Activated CD8-positive, alpha-beta memory T cell treated with anti-CD3 and anti-CD28 coated beads, Interleukin-2, amount 50 U/mL, for 4 hours (primary cell): ENCODE data around the gene MTHFSD.

Experiments used
- DNase-seq: peaks from one replicate; pipeline ENCODE4 v3.0.0-alpha.2; 2020

MTHFSD gene

DNA sequence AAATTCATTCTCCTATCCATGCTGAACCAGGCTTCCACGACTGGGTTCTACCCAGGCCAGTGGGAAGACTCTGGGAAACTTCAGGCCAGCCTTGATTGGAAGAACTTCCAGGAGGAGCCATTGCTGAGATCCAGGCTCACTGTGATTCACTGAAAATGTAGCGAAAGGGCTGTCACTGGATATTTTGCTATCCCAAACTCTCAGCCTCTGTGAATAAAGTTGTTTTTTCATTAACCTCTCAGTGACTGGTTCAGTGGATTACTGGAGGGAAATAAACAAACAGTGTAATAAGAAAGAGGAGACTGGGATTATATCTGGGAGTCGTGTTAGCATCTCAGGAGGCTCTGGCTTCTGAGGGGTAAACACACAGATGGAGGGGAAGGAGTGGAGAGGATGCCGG is 26.4 kb upstream of the MTHFSD start:
- DNase-seq, result no peak

DNA sequence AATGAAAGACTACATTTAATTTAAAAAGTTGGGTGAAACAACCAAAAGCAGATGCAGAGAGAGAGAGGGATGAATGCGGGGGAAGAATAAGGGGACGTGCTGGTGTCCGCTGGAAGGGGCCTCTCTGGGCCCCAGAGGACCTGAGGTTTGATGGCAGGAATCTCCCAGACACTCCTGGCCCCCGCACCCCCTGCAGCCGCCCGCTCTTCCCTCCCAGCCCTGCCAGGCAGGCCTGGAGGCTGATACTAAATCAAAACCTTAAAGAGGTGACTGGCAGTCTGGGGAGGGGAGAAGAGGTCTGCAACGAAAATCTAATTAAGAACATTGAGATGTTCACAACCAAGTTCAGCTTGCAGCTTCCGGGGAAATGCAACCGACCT is 25.7 kb upstream of the MTHFSD start:
- no peak for DNase-seq

DNA sequence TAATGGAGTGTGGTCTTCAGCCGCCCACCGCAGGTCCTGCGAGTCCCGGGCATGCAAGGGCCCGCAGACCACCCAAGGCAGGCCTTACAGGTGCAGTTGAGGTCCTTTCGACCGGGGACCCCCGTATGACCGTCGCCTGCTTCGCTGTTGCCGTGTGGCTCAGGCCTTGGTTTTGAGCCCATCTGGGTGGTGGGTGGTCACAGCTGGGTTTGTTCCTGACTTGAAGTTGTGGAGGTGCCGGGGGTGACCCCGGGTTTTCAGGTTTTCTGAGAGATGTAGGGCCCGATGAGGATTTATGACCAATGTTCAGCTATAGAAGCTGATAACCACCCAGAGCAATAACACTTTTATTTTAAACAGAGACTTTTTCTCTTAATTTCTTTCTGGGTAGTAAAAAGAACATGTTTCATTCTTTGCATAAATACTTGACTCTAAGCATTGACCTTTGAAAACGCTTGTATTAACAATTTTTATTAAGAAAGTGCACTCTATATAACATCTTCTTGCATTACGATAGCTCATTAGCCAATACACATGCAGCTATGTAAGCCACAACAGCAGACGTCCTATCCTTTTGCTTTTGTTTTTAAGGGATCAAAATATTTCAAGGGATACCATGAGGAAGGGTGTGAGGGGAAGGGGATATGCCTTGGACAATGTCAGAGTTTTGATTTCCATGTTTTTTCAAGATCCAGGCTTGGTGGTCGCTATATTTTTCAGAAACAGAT is 25.2 kb upstream of the MTHFSD start:
- DNase-seq, result no peak

DNA sequence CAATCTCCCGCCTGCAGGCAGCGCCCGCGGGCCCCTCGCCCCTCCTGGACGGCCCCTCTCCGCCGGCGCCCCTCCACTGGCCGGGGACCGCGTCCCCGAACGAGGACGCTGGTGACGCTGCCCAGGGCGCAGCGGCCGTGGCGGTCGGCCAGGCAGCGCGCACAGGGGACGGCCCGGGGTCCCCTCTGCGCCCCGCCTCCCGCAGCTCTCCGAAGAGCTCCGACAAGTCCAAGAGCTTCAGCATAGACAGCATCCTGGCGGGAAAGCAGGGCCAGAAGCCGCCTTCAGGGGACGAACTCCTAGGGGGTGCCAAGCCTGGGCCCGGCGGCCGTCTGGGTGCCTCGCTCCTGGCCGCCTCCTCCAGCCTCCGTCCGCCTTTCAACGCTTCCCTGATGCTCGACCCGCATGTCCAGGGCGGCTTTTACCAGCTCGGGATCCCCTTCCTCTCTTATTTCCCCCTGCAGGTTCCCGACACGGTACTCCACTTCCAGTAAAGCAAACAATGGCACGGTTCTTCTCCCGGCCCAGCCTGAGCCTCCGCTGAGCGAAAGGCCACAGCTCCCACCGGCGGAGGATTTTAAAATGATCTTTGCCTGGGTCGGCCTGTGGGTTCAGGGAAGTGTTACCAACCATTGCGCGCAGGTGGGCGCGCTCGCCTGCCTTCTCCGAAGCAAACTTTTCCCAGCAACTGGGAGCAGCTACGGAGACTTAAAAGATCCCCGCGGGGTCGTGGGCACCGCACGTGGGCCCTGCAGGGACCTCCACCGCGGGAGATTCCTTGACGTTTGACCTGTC is 24.4 kb upstream of the MTHFSD start:
- DNase-seq, result no peak

DNA sequence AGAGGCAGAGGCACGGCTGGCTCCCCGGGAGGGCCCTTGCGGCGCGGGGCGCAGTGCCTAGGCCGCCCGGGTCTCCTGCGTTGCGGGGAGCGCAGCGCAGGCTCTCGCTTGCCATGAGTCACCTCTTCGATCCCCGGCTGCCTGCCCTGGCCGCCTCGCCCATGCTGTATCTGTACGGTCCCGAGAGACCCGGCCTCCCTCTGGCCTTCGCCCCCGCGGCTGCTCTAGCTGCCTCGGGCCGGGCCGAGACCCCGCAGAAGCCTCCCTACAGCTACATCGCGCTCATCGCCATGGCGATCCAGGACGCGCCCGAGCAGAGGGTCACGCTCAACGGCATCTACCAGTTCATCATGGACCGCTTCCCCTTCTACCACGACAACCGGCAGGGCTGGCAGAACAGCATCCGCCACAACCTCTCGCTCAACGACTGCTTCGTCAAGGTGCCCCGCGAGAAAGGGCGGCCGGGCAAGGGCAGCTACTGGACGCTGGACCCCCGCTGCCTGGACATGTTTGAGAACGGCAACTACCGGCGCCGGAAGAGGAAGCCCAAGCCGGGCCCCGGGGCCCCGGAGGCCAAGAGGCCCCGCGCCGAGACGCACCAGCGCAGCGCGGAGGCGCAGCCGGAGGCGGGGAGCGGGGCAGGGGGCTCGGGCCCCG is 23.7 kb upstream of the MTHFSD start:
- no peak for DNase-seq

DNA sequence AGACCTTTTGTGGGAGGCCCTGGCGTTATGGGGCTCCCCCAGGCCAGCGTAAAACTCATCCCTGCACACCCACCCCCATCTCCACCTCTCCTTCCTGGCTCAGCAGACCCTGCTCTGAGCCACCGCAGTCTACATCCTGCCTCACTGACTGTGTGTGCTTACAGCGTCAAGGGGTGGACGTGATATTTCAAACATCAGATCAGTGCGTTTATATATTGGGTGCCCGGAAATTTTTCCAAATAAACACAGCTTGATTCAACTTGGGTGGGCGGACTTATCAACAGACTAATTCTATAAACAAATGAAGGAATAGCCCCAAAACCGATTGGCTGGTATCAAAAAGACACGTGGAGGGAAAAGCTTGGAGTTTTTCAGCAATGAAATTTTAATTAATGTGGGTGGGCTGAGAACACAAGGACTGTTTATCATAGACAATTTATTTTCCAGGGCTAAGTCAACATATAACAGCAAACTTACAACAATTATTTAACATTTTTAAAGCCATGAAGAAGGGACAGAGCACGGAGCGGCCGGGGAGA is 23.1 kb upstream of the MTHFSD start, which contains the start of gene FOXL1:
FOXL1 (plus strand) TSS at position 489 of the 539 bp plus-strand sequence. CDS start 175 bp downstream, outside the sequence.
- DNase-seq, result no peak

DNA sequence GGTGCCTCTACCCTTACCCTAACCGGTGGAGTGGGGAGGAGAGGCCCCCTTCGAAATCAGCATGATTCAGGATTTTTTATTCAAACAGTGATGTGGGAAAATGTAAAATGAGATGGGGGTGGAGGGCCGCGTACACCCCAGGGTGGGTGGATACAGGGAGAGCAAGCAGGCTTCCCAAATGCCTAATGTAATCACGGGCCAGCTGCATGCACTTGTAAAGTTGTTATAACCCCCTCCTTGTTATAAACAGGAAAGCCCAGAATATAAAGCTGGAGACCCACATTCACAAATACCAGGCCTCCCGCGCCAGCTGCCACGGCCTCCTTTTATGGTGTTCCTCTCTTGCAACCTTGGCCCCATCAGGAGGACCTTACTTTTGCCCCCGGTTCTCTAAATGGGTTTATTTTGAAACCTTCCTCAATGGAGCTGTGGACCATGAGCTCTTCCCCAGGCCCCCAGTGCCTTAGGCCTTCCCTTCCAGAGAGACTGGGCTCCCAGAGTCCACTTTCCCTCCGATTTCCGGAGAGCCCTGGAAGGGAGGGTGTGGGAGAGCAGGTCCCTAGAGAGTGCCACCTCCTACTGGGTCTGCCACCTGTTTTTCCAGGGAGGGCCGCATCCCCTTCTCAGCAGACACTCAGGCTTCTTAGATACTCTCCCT is 22.4 kb upstream of the MTHFSD start:
- no peak for DNase-seq

DNA sequence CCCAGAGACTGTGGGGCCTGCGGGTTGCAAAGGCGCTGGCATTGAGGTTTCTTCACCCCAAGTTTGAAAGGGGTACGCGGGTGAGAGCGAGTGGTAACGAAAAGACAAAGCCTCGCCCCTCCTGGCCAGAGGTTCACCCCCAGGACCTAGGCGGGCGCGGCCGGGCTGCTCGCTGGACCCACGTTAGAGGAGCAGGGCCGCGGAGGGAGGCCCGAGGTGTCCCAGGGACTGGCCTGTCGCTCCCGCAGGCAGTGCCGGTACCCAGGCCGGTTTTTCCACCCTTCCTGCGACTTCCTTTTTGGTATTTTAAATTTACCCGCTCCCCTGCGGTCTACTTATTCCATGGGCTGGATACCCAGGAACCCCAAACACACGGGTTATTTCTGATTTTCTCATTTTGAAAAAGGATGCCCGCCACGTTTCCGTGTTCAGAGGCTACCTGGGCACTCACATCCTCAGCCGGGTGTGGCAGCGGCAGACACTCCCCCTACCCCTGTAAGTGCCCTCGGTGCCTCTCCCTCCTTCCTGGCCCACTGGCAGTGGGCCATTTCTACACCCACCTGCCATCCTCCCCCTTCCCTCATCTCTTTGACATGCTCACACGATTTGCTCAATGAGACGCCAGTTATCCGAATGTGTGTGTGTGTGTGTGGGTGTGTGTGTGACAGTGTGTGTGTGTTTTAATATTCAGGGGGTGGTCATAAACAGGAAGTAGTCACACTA is 21.7 kb upstream of the MTHFSD start:
- DNase-seq, result no peak

DNA sequence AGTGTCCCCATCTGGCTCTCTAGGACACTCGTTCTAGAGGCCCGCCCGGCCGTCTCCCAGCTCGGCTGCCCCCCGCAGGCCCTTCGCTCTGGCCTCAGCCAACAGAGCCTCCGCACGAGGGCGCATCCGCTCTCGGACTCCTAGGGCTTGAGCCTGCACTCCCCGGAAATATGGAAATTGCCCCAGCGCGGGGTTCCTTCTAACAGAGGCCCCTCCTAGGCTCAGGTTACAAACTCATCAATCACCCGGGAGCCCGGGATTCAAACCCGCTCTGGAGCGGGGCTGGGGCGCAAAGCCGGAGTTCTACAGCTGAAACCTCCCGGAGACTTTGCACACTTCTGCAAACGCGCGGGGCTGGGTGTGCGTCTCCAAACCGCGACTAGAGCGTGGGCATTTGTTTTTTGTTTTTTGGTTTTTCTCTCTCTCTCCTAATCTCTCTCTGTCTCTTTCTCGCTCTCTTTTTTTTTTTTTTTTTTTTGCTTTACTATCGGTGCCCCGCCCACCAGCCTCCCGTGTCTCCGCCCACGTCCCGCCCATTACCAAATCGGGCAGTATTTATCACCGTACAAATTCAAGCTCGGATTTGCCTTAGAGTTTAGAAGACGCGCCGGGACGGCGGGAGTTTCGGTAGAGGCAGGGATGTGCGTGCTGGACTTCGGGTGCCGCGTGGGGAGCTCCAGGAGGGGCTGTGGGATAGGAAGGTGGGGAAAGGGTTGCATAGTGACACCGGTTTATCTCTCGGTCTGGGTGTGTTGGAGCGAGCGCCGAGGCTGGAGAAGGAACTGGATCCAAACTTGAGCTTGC is 20.9 kb upstream of the MTHFSD start:
- no peak for DNase-seq

DNA sequence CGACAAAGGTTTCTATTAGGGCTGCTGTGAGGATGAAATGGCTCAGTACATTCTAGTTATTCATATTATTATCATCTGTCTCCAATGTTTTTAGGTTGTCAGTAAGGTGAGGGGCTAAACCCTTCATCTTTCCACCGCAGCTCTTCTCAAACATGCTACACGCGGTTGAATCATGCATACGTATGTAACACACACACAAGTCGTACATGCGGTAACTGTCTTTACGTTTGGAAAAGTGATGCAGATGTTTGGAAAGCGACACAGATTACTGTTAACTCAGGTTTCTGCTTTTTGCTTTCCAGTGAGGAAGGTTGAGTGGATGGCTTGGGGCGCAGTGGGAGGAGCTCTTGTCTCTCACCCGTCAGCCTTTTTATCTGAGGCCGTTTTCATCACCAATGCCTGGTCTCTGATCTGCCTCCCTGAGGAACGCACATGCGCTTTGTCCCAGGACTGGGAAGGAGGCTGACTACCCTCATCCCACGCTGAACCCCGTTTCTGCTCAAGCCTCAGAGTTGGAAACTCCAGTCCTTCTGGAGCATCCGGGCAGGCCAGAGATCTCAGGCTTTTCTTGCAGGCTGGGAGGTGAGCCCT is 20.2 kb upstream of the MTHFSD start:
- DNase-seq, result no peak

DNA sequence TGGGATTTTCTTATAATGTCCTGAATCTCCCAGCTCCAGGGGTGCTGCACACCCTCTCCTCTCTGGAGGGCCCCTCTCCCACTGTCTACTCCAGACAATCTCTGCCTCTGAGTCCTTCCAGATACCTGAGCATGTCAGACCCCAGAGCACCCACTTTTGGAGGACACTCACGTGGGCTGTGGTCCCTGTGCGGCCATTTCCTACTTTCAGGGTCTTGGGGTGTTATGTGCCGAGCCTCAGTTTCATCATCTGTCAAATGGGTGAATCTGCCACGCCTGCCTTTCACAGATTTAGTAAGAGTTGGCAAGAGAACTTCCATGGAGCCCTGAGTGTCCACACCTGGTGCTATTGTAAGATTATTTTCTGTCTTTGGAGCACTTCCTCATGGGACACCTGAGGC is 19.6 kb upstream of the MTHFSD start:
- DNase-seq, result no peak

DNA sequence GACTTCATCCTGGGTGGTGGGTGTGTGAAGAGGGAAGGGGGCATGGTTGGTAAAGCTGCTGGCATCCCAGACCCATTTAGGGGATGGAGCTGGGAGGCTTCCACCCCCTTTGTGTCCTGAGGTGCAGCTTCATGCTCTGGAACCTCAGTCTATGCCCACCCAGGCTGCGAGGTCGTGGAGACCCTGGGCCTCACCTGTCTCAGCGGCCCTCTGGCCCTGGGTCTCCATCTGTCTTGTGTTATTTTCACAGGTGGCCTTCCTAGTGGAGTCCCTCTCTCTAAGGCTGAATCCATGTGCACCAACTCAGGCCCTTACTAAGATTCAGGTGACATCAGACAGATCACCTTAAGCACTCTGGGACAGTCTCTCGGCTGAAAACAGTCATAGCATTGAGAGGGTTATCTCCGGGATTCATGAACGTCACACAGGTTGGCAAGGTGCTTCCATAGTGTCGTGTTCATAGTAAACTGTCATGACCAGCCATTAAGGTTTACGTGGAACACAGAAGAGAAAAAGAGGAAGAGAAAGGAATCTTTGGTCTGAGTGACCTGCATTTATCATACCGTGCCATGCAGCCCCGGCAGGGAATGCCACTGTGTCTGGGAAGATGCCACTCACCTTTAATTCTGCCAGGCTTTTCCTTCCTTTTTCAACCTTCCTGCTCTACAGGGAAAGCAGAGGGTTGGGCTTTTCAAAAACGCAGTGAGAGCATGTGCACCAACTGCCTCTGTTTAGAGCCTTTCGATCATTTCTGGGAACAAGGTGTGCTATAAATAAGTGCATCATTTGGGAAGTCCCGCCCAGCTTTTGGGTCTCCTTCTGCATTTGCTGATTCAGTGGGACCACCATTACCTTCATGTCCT is 18.8 kb upstream of the MTHFSD start:
- DNase-seq, result no peak

DNA sequence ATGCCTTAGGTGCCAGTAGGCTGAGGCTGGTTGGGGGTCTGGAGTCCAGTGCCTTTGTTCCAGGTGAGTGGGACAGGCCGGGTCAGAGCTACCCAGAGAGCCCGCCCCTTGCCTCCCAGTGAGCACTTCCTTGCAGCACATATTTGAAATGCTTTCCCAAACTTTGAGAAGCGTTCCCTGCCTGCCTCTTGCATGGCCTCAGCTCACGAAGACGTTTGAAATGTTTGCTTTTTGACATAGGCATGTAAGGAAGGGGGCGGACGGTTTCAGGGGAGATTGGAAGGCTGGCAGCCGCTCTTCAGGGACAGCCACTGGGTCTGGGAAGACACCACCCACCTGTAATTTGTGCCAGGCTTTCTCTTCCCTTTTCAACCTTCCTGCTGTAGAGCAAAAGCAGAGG is 18.2 kb upstream of the MTHFSD start:
- DNase-seq, result no peak

DNA sequence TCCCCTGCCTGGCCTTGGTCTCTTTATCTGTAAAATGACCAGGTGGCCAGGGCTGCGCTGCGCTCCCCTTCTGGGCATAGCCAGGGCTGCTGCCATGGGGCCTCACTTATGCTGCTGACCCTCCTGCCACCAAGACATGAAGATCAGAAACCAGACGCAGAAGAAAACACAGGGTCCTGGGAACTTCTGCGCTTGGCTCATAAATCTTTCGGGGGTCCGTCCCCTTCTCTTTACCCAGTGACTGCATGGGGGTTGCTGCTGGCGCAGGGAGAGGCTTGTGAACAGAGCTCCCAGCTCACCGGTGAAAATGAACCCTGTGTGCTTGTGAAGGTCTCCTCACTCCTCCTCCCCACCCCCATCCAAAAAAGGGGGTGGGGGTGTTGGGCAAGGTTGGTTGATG is 17.6 kb upstream of the MTHFSD start:
- DNase-seq, result no peak

DNA sequence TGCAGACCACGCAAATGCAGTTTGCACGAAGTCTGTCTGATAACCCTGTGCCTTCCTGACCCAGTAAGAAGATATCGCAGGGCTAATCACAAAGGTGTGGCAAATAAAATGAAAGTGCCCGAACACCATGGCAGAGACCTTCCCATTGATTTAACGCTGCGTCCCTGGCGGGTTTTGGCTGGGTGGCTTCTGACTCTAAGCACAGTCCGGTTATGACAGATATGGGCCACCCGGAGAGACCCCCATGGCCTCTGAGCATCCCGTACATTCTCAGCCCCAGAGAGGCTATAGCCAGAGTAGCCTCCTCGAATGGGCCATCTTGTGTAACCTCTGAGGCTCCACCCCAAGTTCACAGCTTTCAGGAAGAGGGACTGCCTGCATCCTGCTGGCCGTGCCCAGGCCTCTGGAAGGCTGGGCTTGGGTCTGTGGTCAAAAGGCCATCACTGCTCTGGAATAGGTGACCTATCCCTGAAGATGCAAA is 17.0 kb upstream of the MTHFSD start:
- no peak for DNase-seq

DNA sequence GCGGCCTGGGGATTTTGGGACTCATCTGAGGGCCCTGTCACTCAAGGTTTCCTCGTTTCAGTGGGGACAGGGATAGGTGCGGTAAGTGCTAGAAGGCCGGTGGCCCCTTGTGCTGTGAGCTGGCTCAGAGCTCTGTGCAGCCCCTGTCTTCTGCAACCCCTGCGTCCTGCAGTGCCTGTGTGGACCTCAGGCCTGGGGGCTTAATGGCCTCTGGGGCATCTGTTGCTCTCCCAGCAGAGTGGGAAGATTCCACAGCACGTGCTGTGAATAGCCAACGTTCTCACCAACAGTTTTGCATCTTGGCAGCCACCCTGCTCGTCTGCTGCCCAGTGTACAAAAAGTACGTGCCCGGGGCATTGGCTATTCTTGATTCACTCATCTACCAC is 16.5 kb upstream of the MTHFSD start:
- DNase-seq, result no peak

DNA sequence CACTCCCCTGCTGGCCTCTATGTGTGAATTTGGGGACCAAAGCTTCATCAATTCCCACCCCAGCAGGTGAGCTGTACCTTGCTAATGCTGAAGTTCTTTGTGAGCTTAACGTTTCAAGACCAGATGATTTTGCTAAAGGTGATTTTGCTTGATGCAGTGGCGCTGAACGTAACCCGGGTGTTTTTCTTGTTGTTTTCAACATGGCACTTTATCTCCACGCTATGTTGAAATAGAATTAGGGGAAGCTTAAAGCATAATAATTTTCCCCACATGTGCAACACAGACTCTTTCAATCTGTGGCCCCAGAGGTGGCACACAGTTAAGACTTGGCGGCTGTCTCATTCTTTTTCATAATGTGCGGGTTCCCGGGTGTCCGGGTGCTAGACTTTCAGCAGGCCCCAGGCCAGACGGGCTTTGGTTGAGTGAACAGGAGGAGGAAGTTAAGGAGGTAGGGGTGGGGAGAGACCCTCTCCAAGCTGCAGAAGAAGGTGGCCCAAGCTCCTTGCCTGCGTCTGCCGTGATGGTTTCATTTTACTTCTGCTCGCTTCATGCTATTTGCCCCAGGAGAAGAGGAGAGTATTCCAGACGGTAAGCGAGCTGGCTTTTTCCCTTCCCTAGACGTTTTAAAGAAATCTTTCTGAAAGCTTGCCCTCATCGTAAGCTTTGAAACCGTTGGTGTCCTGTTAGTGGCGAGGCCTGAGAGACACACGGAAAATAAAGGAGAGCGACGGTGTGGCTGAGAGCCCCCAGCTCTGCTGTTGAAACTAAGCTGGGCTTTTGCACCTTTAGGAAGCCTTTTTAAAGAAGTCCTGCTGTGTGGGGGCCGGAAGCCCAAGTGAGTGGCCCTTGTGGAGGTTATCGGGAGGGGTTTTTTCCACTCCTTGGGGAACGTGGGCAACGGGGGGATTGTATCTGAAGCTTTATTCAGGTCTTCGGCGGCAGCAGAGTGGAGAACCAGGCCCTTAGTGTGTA is 15.8 kb upstream of the MTHFSD start:
- DNase-seq, result no peak

DNA sequence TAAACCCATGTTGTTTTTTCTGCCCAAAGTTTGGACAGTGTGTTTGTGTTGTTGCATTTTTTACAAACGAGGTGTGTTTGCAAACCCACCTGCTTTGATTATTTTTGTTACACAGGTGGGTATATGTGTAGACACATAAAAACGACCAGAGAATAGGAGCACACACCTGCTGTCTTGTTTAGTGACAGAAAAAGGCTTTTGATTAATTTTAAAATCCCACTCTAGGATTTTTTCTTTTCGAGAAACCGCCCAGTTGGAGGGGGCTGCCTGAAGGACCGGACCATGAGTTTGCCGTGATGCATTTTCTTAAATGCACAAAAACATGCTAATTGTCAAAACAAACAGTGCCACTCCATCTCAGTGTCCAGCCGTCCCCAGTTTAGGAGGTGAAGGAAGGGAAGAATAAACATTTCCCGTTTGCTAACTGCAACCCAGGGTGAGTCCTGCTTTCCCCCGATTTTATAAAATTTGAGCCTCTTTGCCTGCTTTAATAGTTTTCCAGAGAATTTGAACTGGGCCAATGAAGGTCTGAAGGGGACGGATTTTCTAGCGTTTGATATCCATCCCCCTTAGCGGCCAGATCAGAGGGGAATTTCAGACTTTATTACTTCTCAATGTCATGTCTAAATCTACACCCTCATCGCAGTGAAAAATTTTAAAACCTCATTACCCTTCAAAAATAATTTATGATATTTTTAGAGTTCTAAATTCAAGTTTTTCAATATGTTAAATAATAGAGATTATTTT is 14.8 kb upstream of the MTHFSD start:
- no peak for DNase-seq
